H1 (cell line): ENCODE data around the gene TOB1.

Experiments
- EP300 ChIP-seq, 2 experiments: IDR thresholded peaks; 1 replicate in 1 of 2; 2 replicates in 1 of 2; pipeline ENCODE4 v1.6.1; 2011 to 2012; ENCODE audit warnings: low read depth in 2 of 2, low read length in 2 of 2, mild to moderate bottlenecking in 2 of 2, borderline replicate concordance in 1 of 2, inconsistent platforms in 1 of 2, moderate library complexity in 1 of 2
- EZH2 ChIP-seq: fragments of 200-600 bp; sonication (generic); IDR thresholded peaks from 2 replicates; pipeline ENCODE4 v1.7.1; 2012; ENCODE audit warnings: low read depth, mild to moderate bottlenecking, moderate library complexity, low read length, inconsistent platforms; ENCODE audit not compliant: severe bottlenecking
- POLR2A ChIP-seq, 2 experiments: IDR thresholded peaks; 1 replicate in 1 of 2; 2 replicates in 1 of 2; pipeline ENCODE4 v1.6.1; 2011; ENCODE audit warnings: low read depth in 2 of 2, low read length in 2 of 2, mild to moderate bottlenecking in 2 of 2; ENCODE audit errors: control extremely low read depth in 1 of 2
- POLR2AphosphoS5 ChIP-seq: IDR thresholded peaks from 2 replicates; pipeline ENCODE4 v1.6.1; 2011; ENCODE audit warnings: low read depth, low read length
- RFX5 ChIP-seq: IDR thresholded peaks from 2 replicates; pipeline ENCODE4 v1.6.1; 2011; ENCODE audit warnings: low read depth, low read length, improper control_type of control experiment, borderline replicate concordance
- TAF1 ChIP-seq: IDR thresholded peaks from 2 replicates; pipeline ENCODE4 v1.6.1; 2011; ENCODE audit warnings: mild to moderate bottlenecking, low read depth, low read length
- USF2 ChIP-seq: IDR thresholded peaks from 2 replicates; pipeline ENCODE4 v1.6.1; 2011; ENCODE audit warnings: low read length, improper control_type of control experiment
- TF ChIP-seq, protein P1 (sequence below), 3 experiments: IDR thresholded peaks; 1 replicate in 2 of 3; 2 replicates in 1 of 3; pipeline versions ENCODE4 v1.5.1 to v1.6.1; 2011; ENCODE audit warnings: low read length in 3 of 3, mild to moderate bottlenecking in 3 of 3, inconsistent platforms in 2 of 3, low read depth in 1 of 3, moderate library complexity in 1 of 3; ENCODE audit not compliant: insufficient read depth in 1 of 3; ENCODE audit errors: control extremely low read depth in 1 of 3

- TF ChIP-seq EZH2 (no peak), POLR2AphosphoS5 (peak; percentile 58; the same call in 1 of the 2 replicates), EP300 (IDR thresholded peaks at IDR 0.05; ENCODE audit: borderline replicate concordance in 1 of 2, low read depth in 2 of 2, low read length in 2 of 2) (no peak), USF2 (no peak), RFX5 (no peak), POLR2A (IDR thresholded peaks at IDR 0.05; ENCODE audit: control extremely low read depth in 1 of 2, low read depth in 2 of 2, low read length in 2 of 2) (peak in 1 of 2 experiments; percentile 50; a peak in 1 of 3 replicates), TAF1 (no peak)
- TF ChIP-seq, protein P1, sequence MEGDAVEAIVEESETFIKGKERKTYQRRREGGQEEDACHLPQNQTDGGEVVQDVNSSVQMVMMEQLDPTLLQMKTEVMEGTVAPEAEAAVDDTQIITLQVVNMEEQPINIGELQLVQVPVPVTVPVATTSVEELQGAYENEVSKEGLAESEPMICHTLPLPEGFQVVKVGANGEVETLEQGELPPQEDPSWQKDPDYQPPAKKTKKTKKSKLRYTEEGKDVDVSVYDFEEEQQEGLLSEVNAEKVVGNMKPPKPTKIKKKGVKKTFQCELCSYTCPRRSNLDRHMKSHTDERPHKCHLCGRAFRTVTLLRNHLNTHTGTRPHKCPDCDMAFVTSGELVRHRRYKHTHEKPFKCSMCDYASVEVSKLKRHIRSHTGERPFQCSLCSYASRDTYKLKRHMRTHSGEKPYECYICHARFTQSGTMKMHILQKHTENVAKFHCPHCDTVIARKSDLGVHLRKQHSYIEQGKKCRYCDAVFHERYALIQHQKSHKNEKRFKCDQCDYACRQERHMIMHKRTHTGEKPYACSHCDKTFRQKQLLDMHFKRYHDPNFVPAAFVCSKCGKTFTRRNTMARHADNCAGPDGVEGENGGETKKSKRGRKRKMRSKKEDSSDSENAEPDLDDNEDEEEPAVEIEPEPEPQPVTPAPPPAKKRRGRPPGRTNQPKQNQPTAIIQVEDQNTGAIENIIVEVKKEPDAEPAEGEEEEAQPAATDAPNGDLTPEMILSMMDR (IDR thresholded peaks at IDR 0.05; ENCODE audit: control extremely low read depth in 1 of 3, insufficient read depth in 1 of 3, low read depth in 1 of 3, low read length in 3 of 3) = peak; percentile 72 to 82 (median 73)
Observed at GRCh38 chr17:50863221-50863843, 2.8 kb downstream of the TOB1 start.
